Endothelial cell (in vitro differentiated cells): ENCODE data around the gene MIER1. TPM values are rescaled to one million over a fixed set of nuclear protein-coding genes. Genes with fewer than 3 reads are reported as not detected.

ENCODE experiments used
- DNase-seq: peaks from one replicate; pipeline ENCODE4 v3.0.0; 2021; ENCODE audit warnings: low spot score
- H3K27ac Mint-ChIP-seq: one replicate; pipeline ENCODE4 v1.8.0; 2021; ENCODE audit warnings: mixed read lengths, inconsistent platforms; ENCODE audit not compliant: unreplicated experiment
- H3K27me3 Mint-ChIP-seq: one replicate; pipeline ENCODE4 v1.8.0; 2021; ENCODE audit warnings: mild to moderate bottlenecking, moderate library complexity, mixed read lengths, inconsistent platforms; ENCODE audit not compliant: unreplicated experiment
- H3K36me3 Mint-ChIP-seq: one replicate; pipeline ENCODE4 v1.8.0; 2021; ENCODE audit warnings: mild to moderate bottlenecking, low read depth, mixed read lengths, inconsistent platforms; ENCODE audit not compliant: unreplicated experiment
- H3K4me1 Mint-ChIP-seq: one replicate; pipeline ENCODE4 v1.8.0; 2021; ENCODE audit warnings: mild to moderate bottlenecking, mixed read lengths, inconsistent platforms; ENCODE audit not compliant: unreplicated experiment
- H3K4me3 Mint-ChIP-seq: one replicate; pipeline ENCODE4 v1.8.0; 2021; ENCODE audit warnings: mild to moderate bottlenecking, mixed read lengths, inconsistent platforms; ENCODE audit not compliant: unreplicated experiment
- H3K9me3 Mint-ChIP-seq: one replicate; pipeline ENCODE4 v1.8.0; 2021; ENCODE audit warnings: mixed read lengths, inconsistent platforms; ENCODE audit not compliant: unreplicated experiment
- CTCF ChIP-seq: fragments of 200-600 bp; sonication (generic); IDR thresholded peaks from one replicate; pipeline ENCODE4 v1.5.0; 2021; ENCODE audit warnings: antibody characterized with exemption; ENCODE audit not compliant: unreplicated experiment
- total RNA-seq: library from RNA; stranded (reverse); fragmentation: NEBNext Ultra II Directional; extraction: Animal tissue kit (Norgen Biotek cat#: 25700); gene quantifications from one replicate; pipeline ENCODE4 v1.2.1, GENCODE V29; 2021; ENCODE audit not compliant: unreplicated experiment

Gene MIER1
- total RNA-seq, 1 donor from 2014 or later: 33.2 TPM

GRCh38 chr1:66929999-66930822, 5.4 kb downstream of the MIER1 start:
- H3K4me1 Mint-ChIP-seq: peaks cover 21% of the 10 kb centered on the region
- peak overlapping the region; percentile 94 for H3K27ac Mint-ChIP-seq

GRCh38 chr1:66930823-66931174, 6.0 kb downstream of the MIER1 start:
- H3K27me3 Mint-ChIP-seq: peaks cover 5% of the 10 kb centered on the region
- no peak for DNase-seq
- H3K27ac Mint-ChIP-seq: peak overlapping the region; percentile 94
- no peaks in the 10 kb centered on the region for H3K36me3 Mint-ChIP-seq
- no peaks in the 10 kb centered on the region for H3K9me3 Mint-ChIP-seq
- H3K4me3 Mint-ChIP-seq: peak overlapping the region; percentile 93
- no peak for TF ChIP-seq CTCF
- peaks cover 16% of the 10 kb centered on the region for H3K4me1 Mint-ChIP-seq

More at GRCh38 chr1:66929999-66930822, 5.4 kb downstream of the MIER1 start:
- peak; percentile 99 for DNase-seq
- Mint-ChIP-seq H3K4me3 (peak overlapping the region; percentile 93), H3K9me3 (no peaks in the 10 kb centered on the region), H3K27me3 (peaks cover 7% of the 10 kb centered on the region), H3K36me3 (no peaks in the 10 kb centered on the region)
- peak; percentile 36 for TF ChIP-seq CTCF

- peak overlapping the region; percentile 93 for H3K4me3 Mint-ChIP-seq
- TF ChIP-seq CTCF: no peak
- peak overlapping the region; percentile 81 for H3K27ac Mint-ChIP-seq
- H3K36me3 Mint-ChIP-seq: no peaks in the 10 kb centered on the region
- H3K9me3 Mint-ChIP-seq: no peaks in the 10 kb centered on the region
- peaks cover 5% of the 10 kb centered on the region for H3K27me3 Mint-ChIP-seq
- no peak for DNase-seq
- H3K4me1 Mint-ChIP-seq: peaks cover 10% of the 10 kb centered on the region
These were observed 6.8 kb downstream of the MIER1 start for GRCh38 chr1:66931590-66931989.

- H3K9me3 Mint-ChIP-seq: no peaks in the 10 kb centered on the region
- no peak overlapping the region for H3K4me3 Mint-ChIP-seq
- H3K27me3 Mint-ChIP-seq: peaks cover 5% of the 10 kb centered on the region
- peaks cover 10% of the 10 kb centered on the region for H3K4me1 Mint-ChIP-seq
- peak overlapping the region; percentile 33 for H3K27ac Mint-ChIP-seq
- no peaks in the 10 kb centered on the region for H3K36me3 Mint-ChIP-seq
- no peak for TF ChIP-seq CTCF
- no peak for DNase-seq
These were observed 7.5 kb downstream of the MIER1 start for GRCh38 chr1:66932291-66932690.

- H3K27me3 Mint-ChIP-seq: peaks cover 5% of the 10 kb centered on the region
- no peak overlapping the region for H3K4me3 Mint-ChIP-seq
- H3K36me3 Mint-ChIP-seq: no peaks in the 10 kb centered on the region
- H3K4me1 Mint-ChIP-seq: peaks cover 12% of the 10 kb centered on the region
- no peak for DNase-seq
- H3K9me3 Mint-ChIP-seq: no peaks in the 10 kb centered on the region
- TF ChIP-seq CTCF: no peak
- H3K27ac Mint-ChIP-seq: no peak overlapping the region
These were observed 9.3 kb downstream of the MIER1 start for GRCh38 chr1:66933887-66934700.
